GM21825 (cell line): Measurements from ENCODE around the gene PPP6R3.

Experiments
- ATAC-seq: cut with Tn5 transposase; IDR thresholded peaks from one replicate; pipeline ENCODE4 v1.9.1; 2021; ENCODE audit warnings: mild to moderate bottlenecking, moderate library complexity; ENCODE audit not compliant: unreplicated experiment

PPP6R3 gene, protein sequence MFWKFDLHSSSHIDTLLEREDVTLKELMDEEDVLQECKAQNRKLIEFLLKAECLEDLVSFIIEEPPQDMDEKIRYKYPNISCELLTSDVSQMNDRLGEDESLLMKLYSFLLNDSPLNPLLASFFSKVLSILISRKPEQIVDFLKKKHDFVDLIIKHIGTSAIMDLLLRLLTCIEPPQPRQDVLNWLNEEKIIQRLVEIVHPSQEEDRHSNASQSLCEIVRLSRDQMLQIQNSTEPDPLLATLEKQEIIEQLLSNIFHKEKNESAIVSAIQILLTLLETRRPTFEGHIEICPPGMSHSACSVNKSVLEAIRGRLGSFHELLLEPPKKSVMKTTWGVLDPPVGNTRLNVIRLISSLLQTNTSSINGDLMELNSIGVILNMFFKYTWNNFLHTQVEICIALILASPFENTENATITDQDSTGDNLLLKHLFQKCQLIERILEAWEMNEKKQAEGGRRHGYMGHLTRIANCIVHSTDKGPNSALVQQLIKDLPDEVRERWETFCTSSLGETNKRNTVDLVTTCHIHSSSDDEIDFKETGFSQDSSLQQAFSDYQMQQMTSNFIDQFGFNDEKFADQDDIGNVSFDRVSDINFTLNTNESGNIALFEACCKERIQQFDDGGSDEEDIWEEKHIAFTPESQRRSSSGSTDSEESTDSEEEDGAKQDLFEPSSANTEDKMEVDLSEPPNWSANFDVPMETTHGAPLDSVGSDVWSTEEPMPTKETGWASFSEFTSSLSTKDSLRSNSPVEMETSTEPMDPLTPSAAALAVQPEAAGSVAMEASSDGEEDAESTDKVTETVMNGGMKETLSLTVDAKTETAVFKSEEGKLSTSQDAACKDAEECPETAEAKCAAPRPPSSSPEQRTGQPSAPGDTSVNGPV

DNA sequence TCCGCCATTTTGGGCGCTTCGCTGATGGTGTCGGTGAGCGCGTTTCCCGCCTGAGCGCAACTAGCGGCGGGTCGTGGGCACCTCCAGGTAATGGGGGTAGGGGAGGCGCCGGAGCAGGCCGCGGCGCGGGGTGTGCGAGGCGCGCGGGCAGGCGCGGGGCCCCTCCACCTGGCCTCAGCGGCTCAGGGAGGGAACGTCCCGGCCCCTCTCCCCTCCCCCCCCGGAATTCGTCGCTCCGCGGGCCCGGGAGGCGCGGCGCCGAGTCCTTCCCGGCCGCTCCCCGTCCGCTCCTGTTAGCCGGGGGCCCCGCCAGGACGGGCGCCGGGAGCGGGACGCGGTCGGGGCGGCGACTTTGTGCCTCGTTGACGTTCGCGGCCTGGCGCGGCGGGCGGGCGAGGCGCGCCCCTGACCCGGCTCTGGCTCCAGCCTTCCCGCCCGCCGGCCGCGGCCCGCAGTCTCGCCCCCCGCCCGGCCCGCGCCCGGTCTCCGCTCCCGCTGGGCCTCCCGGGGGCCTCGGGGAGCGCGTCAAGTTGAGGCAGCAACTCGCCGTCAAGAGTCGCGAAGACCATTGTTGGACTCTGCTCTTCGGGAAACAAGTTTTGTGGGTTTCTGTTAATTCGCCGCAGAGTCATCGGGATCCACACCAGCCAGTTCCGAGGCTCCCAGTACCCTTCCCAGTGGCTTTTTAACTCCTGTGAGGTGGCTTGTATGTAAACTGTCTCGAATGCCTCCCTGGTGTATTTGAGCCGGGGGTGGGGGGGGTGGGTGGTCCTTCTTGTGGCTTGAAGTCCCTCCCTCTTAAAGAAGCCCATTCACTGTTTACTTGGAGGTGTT lies at the start of gene PPP6R3:
Gene PPP6R3, plus strand, starts transcription at position 12 of the 834 bp plus-strand sequence. CDS start 76,913 bp downstream, outside the sequence.
- peak; percentile 39 for ATAC-seq

DNA sequence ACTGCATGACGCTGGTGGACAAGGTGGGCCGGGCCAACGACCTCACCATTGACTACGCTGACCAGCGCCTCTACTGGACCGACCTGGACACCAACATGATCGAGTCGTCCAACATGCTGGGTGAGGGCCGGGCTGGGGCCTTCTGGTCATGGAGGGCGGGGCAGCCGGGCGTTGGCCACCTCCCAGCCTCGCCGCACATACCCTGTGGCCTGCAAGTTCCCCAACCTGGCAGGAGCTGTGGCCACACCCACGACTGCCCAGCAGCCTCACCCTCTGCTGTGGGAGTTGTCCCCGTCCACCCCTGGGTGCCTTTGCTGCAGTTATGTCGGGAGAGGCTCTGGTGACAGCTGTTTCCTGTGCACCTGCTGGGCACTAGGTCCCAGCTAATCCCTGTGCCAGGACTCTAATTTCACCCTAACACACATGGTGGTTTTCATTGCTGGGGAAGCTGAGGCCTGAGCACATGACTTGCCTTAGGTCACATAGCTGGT lies 49.0 kb upstream of the PPP6R3 start:
- ATAC-seq = no peak

DNA sequence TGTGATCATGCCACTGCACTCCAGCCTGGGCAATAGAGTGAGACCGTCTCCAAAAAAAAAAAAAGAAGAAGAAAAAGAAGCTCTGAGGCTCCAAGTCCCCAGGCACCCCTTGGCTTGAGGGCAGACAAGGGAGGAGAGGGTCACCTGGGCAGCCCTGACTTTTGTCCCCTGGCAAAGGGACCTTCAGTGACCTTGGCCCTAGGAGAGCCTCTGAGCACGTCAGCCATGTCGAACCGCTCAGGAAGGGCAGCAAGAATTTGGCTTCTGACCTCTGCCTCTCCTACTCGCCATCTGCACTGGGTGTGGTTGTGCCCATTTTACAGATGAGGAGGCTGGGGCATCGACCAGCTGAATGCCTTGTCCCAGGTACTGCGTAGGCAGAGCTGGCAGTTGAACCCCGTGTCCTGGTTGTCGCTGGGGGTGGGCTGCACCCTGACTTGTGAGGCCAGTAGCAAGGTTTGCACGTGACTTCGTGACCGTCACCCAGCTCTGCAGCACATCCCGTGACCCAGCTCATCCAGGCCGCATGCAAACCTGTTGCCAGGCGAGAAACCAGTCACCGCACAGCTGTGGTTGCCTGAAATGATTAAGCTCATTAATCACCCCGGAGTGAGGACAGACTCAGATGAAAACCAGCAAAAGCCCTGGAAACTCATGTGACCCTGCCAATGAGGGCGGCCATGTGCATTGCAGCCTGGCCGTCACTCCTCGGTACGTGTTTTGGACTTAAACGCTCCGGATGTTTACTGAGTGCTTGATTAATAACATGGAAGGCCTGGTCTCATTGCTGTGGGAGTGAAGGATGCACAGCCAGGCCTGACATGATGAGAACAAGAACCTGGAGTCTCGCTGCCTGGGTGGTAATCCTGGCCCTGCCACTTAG lies 47.7 kb upstream of the PPP6R3 start:
- ATAC-seq = no peak

DNA sequence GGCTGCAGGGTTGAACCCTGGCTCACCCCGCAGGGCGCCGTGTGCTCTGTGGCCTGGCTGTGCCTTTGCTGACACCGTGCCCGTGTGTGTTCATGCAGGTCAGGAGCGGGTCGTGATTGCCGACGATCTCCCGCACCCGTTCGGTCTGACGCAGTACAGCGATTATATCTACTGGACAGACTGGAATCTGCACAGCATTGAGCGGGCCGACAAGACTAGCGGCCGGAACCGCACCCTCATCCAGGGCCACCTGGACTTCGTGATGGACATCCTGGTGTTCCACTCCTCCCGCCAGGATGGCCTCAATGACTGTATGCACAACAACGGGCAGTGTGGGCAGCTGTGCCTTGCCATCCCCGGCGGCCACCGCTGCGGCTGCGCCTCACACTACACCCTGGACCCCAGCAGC lies 47.0 kb upstream of the PPP6R3 start:
- no peak for ATAC-seq

DNA sequence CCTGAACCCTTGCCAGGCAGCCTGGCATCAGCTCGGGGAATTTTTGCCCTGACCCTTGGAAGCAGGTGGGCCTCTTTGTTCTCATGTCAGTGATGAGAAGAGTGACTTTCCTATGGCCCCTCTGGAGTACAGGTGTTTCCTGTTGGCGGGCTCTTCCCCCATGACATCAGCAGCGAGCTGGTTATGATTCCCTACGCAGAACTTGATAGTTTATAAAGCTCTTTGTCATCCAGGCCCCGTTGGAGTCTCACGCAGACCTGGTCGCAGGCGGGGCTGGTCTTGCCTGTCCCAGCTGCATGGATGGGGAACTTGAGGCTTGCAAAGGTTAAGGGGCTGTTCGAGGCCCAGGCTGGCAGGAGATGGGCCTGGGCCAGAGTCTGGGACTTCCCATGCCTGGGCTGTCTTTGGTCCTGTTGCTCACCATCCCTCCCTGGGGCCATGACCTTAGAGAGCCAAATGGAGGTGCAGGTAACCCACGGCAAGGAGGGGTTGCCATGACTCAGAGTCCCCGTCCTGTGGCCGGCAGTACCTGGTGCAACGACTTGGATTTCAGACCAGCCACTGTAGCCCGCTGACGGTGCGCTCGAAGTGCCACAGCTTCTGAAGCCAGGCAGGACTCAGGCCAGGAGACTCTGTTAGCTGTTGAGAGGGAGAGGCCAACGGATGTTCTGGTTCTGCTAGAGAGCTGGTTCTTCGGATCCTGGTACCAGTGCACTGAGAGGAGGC lies 45.9 kb upstream of the PPP6R3 start:
- no peak for ATAC-seq

DNA sequence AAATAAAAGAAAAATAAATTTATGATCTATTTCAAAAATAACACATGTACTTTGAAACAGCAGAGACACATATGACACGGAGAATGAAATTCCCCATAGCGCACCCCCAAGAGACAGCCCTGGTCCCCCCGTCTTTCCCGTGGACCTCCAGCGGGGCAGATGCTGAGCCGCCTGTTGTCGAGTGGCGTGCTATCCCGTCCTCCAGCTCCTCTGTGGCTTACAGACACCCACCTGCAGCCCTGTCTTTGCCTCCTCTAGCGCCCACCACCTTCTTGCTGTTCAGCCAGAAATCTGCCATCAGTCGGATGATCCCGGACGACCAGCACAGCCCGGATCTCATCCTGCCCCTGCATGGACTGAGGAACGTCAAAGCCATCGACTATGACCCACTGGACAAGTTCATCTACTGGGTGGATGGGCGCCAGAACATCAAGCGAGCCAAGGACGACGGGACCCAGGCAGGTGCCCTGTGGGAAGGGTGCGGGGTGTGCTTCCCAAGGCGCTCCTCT lies 44.4 kb upstream of the PPP6R3 start:
- no peak for ATAC-seq

DNA sequence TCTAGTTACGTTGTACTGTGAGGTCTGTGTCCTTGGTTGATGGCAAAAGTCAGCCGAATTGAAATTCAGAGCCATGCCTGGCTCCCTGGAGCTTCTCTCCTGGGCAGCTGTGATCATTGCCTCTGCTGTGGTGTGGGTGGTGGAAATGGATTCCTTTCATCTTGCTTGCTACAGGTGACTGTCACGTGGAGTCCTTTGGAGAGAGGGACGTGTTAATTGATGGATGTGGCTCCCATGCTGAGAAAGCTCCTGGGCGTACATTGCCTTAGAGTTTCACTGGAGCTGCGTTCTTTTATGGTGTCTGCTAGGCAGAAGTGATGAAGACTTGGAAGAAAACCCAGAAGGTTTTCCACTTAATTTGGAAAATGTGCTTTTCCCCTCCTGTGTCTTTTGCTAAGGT lies 41.9 kb upstream of the PPP6R3 start:
- ATAC-seq = no peak

DNA sequence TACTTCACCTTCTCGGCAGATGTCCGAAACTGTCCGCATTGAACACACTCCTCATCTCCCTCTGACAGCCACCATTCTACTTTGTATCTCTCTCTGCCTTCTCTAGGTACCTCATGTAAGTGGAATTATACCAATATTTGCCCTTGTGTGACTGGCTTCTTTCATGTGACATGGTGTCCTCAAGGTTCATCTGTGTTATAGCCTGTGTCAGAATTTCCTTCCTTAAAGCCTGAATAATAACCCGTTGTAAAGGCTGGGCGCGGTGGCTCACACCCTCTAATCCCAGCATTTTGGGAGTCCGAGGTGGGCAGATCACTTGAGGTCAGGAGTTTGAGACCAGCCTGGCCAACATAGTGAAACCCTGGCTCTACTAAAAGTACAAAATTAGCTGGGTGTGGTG lies 40.4 kb upstream of the PPP6R3 start:
- no peak for ATAC-seq

DNA sequence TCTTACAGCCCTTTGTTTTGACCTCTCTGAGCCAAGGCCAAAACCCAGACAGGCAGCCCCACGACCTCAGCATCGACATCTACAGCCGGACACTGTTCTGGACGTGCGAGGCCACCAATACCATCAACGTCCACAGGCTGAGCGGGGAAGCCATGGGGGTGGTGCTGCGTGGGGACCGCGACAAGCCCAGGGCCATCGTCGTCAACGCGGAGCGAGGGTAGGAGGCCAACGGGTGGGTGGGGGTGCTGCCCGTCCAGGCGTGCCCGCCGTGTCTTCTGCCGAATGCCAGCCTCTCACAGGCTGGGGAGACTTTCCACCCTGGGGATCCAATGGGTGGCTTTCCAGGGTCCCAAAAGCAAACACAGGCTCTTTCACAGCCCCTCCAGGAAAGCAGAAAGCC lies 37.1 kb upstream of the PPP6R3 start:
- no peak for ATAC-seq

DNA sequence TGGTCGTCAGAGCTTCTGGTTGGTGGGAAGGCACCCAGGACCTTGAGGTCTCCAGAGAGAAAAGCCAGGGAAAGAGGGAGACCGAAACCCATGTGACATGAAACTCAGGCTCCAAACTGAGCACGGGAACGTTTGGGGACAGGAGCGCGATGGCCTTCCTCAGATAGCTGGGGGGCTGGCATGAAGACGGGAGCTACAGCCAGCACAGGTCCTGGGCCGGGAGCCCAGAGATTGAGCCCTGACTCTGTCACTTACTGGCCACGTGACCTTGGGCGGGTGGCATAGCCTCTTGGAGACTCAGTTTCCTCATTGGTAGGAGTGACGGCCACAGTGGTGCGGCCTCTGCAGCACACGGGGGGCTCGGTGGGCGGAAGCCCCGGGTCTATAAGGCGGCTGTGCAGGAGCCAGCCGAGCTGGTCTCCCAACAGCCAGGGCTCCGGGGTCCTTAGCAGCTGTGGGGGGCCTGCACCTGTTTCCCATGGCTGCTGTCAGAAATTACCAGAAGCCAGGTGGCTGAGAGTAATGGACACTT lies 36.4 kb upstream of the PPP6R3 start:
- ATAC-seq = no peak

DNA sequence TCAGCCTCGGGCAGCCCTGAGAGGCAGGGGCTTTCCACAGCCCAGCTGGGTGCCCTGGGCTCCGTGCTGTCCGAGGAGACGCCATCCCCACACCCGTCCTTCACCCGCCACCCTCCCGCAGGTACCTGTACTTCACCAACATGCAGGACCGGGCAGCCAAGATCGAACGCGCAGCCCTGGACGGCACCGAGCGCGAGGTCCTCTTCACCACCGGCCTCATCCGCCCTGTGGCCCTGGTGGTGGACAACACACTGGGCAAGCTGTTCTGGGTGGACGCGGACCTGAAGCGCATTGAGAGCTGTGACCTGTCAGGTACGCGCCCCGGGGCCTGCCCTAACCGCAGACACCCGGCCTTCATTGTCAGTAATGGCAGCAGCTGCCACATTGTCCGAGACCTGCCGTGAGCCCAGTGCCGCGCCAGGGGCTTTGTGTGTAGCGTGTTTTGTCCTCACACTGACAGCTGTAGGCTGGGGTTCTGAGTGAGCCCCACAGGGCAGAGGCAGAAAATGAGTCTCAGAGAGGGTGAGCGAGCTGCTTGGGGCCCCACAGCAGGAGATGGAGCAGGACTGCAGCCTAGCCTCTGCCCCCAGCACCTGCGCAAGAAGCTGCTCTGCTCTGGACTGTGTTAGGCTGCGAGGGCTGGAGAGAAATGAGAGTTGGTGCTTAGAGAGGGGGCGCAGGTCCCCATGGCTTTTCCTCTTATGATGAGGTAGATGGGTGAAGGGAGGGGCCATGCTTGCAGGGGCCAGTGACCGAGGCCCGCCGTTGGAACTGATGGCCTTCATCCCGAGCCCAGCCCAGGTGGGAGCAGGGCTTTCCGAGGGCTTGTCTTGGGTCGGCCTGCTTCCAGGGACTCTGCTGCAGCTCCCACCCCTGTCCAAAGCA lies 35.3 kb upstream of the PPP6R3 start:
- ATAC-seq = no peak

DNA sequence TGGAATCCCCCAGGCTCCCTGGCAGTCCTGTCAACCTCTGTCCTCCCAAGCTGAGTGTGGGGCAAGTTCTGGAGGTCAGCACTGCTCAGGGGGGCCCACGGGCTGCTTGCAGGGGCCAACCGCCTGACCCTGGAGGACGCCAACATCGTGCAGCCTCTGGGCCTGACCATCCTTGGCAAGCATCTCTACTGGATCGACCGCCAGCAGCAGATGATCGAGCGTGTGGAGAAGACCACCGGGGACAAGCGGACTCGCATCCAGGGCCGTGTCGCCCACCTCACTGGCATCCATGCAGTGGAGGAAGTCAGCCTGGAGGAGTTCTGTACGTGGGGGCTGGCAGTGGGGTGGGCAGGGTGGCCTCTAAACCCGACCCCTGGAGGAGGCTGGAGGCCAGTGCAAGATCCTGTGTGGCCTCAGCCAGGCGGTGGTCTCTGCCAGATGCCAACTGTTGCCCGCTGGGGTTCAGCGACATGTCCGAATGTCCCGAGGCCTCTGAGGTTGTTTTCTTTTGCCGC lies 34.6 kb upstream of the PPP6R3 start:
- ATAC-seq = no peak

DNA sequence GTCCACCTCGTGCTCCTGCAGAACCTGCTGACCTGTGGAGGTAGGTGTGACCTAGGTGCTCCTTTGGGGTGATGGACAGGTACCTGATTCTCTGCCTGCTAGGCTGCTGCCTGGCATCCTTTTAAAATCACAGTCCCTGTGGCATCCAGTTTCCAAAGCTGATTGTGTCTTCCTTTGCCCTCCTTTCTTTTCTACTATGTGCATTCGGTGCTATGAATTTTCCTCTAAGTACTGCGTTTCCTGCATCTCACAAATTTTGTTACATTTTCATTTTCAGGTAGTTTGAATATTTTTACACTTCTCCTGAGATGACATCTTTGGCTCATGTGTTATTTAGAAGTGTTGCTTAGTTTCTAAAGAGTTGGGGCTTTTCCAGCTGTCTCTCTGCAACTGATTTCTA lies 30.9 kb upstream of the PPP6R3 start:
- no peak for ATAC-seq

DNA sequence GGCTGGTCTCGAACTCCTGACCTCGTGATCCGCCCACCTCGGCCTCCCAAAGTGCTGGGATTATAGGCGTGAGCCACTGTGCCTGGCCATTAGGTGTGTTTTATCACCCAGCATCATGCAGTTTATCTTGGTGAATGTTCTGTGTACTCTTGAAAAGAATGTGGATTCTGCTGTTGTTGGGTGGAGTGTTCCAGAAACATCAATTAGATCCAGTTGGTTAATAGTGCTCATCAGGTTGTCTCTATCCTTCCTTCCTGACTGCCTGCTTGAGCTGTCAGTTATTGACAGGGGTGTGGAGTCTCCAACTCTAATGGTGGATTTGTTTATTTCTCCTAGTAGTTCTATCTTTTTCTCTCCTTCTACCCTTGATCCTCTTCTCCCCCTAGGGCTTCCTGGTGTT lies 30.2 kb upstream of the PPP6R3 start:
- ATAC-seq = no peak

DNA sequence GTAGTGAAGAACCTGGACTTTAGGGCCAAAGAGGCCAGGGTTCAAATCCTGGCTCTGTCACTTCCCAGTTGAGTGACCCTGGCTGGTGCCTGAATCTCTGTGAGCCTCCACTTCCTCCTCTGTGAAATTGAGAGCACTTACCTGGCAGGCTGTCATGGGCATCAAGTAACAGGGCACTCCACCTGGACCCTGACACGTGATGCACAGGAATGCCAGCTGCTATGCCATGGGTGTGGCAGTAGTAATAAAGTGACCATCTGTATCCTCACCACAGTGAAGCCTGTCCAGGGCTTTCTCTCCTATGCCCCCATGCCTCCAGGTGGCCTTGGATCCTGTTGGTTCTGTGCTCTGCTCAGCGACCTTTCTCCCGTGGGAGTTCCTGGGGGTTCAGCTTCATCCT lies 29.8 kb upstream of the PPP6R3 start:
- no peak for ATAC-seq

DNA sequence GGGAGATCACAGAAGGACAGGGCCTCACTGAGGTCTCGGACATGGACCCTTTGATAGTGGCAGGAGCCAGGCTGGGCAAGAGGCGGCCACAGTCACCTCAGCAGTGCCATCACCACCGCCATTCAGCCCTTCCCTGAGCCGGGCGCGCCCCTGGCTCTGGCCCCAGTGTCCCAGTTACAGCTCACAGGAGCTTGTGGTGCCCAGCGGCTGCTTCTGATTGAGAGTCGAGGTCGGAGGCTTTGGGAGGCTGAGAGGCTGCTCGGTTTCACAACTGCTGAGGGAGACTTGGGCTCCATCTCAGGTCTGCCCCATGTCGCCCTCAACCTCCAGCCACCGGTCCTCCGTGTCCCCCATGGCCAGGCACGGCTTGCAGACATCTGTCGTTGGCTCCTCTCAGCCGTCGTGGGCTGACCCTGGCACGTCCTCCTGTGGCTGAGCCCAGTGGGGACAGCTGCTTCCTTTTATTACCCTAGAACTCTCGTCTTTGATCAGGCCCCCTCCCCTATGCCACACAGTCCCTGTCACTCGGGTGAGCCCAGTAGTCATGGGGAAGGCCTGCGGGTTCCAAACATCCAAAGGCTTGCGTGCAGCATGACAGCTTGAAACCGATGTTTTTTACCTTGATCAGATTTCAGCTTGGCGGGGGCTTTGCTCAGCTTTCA lies 28.4 kb upstream of the PPP6R3 start:
- ATAC-seq = no peak

DNA sequence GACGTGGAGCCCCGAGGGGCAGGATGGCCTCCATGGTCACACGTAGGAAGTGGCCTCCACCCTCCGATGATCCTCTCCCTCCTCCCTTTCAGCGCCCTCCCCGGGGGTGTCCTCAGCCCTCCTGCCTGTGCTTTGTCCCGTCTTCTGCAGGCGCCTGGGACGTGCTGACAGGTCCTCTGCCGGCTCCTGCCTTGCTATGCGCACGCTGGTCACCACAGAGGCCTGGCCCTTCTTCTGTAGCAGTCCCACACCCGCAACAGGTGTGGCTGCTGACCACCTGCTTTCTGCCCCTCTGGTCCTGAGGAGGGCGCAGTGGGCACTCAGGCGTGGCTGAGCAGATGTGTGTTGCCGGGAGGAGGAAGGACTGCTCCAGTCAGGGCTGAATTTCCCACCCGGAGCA lies 27.7 kb upstream of the PPP6R3 start:
- ATAC-seq = no peak
